Esophagus muscularis mucosa (tissue), 4 donors: ENCODE measurements around the gene CACNA1G. TPM values are rescaled to one million over a fixed set of nuclear protein-coding genes. Genes with fewer than 3 reads are reported as not detected.

Experiments
- DNase-seq: peaks from one replicate; pipeline ENCODE4 v3.0.0-alpha.2; 2017; ENCODE audit errors: extremely low spot score
- H3K27ac ChIP-seq, 4 donors: fragments of 200-600 bp; sonication (generic); replicated peaks in 1 of 4; 1 replicate in 3 of 4; 2 replicates in 1 of 4; pipeline ENCODE4 v1.5.1; 2016 to 2019; ENCODE audit warnings: mild to moderate bottlenecking in 1 of 4
- H3K27me3 ChIP-seq, 4 donors: fragments of 200-600 bp; sonication (generic); one replicate each; pipeline versions ENCODE4 v1.5.1 to v1.6.0; 2016 to 2019
- H3K36me3 ChIP-seq, 4 donors: fragments of 200-600 bp; sonication (generic); one replicate each; pipeline ENCODE4 v1.5.1; 2016 to 2019
- H3K4me1 ChIP-seq, 4 donors: fragments of 200-600 bp; sonication (generic); one replicate each; pipeline ENCODE4 v1.5.1; 2016 to 2019
- H3K4me3 ChIP-seq, 4 donors: fragments of 200-600 bp; sonication (generic); 1 replicate in 2 of 4; 2 replicates in 2 of 4; pipeline ENCODE4 v1.5.1; 2016 to 2019; ENCODE audit warnings: mild to moderate bottlenecking in 4 of 4, moderate library complexity in 1 of 4
- H3K9me3 ChIP-seq, 4 donors: fragments of 200-600 bp; sonication (generic); 1 replicate in 3 of 4; 2 replicates in 1 of 4; pipeline ENCODE4 v1.5.1; 2016 to 2019
- EP300 ChIP-seq: sonication (generic); formaldehyde crosslinking; IDR thresholded peaks from one replicate; pipeline ENCODE4 v1.6.1; 2017; ENCODE audit warnings: antibody characterized with exemption
- POLR2A ChIP-seq: fragments of 450-650 bp; IDR thresholded peaks from one replicate; pipeline ENCODE4 v1.6.1; 2017; ENCODE audit warnings: antibody characterized with exemption, moderate library complexity, mild to moderate bottlenecking, low read depth
- POLR2AphosphoS5 ChIP-seq, 2 donors: sonication (generic); formaldehyde crosslinking; IDR thresholded peaks; one replicate each; pipeline ENCODE4 v1.6.1; 2017; ENCODE audit warnings: antibody characterized with exemption in 2 of 2
- WGBS: methylation state at CpG from one replicate; pipeline ENCODE4 v1.1.5; 2018; 5-methylcytosine and 5-hydroxymethylcytosine counted together
- intact Hi-C: fragments of 100-400 bp; cut with DNase I; formaldehyde crosslinking; loops from one replicate; pipeline ENCODE4 v1.15.1; 2023
- total RNA-seq, 4 donors: library from RNA; depleted of rRNA; stranded (reverse); fragments of >200 nt; gene quantifications; one replicate each; pipeline versions ENCODE4 v1.1.0 to v1.2.1, GENCODE V29; 2016
- TF ChIP-seq, protein P1 (sequence below), 3 experiments: fragments of 200-600 bp in 2 of 3; fragments of 450-650 bp in 1 of 3; sonication (generic) in 2 of 3; IDR thresholded peaks; one replicate each; pipeline ENCODE4 v1.5.1; 2017 to 2019; ENCODE audit warnings: antibody characterized with exemption in 3 of 3, mild to moderate bottlenecking in 2 of 3, moderate library complexity in 1 of 3

CACNA1G gene
- total RNA-seq, 4 donors from 2014 or later, result 0.39 to 0.63 (median 0.50) TPM; not detected in 1

DNA sequence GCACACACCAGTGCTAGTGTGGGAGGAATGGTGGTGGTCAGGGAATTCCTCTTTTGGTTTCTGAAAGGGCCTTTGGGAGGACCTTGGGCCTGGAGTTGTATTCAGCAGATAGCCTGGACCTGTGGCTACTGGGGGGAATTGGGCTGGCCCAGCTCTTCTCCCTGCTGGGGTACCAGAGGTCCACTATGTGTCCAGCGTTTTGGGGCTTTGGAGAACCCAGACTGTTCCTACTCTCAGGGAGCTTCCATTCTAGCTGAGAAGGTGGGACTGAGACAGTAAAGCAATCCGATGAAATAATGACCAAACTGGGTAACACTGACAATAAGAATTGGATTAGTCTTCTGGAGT lies 25.6 kb upstream of the CACNA1G start:
- no peak overlapping the region for H3K27ac ChIP-seq
- H3K9me3 ChIP-seq, result no peaks in the 10 kb centered on the region

DNA sequence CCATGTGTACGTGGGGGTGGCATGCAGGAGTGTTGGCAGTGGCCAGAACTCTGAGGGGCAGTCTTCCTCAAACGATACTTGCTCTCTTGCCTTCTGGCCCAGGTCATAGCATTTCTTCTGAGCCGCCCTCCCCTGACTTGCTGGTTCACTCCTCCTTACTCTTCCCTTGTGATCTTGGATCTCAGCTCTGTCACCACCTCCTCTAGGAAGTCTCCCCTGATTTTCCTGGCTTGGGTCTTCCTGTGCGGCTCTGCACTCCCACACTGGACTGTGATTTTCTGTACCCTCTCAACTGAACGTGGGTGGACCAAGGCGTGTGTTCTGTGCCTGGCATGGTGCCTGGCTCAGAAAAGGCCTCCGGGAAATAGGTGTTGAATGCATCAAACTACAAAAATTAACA lies 25.1 kb upstream of the CACNA1G start:
- Histone ChIP-seq H3K4me3 (no peak overlapping the region), H3K9me3 (no peaks in the 10 kb centered on the region), H3K27ac (no peak overlapping the region), H3K36me3 (peaks cover 0 to 19% (median 0%) of the 10 kb centered on the region in 4 donors), H3K4me1 (peaks cover 18 to 27% (median 21%) of the 10 kb centered on the region in 4 donors), H3K27me3 (peaks cover 0 to 47% (median 29%) of the 10 kb centered on the region in 4 donors)
- TF ChIP-seq POLR2AphosphoS5 (IDR thresholded peaks at IDR 0.05) (no peak), EP300 (no peak)
- intact Hi-C loops, result no loop called here
- 89% methylated on average over 7 of the region's 7 CpGs for WGBS
- no peak for DNase-seq

More for the DNA sequence above, 25.6 kb upstream of the CACNA1G start:
- 83% methylated on average over 2 of the region's 2 CpGs for WGBS
- Histone ChIP-seq H3K4me1 (peaks cover 18 to 27% (median 21%) of the 10 kb centered on the region in 4 donors), H3K4me3 (no peak overlapping the region), H3K36me3 (peaks cover 0 to 19% (median 0%) of the 10 kb centered on the region in 4 donors), H3K27me3 (peaks cover 0 to 52% (median 29%) of the 10 kb centered on the region in 4 donors)
- intact Hi-C loops, result no loop called here
- no peak for DNase-seq
- TF ChIP-seq EP300 (no peak), POLR2AphosphoS5 (IDR thresholded peaks at IDR 0.05) (no peak), POLR2A (no peak)
- TF ChIP-seq, protein P1, sequence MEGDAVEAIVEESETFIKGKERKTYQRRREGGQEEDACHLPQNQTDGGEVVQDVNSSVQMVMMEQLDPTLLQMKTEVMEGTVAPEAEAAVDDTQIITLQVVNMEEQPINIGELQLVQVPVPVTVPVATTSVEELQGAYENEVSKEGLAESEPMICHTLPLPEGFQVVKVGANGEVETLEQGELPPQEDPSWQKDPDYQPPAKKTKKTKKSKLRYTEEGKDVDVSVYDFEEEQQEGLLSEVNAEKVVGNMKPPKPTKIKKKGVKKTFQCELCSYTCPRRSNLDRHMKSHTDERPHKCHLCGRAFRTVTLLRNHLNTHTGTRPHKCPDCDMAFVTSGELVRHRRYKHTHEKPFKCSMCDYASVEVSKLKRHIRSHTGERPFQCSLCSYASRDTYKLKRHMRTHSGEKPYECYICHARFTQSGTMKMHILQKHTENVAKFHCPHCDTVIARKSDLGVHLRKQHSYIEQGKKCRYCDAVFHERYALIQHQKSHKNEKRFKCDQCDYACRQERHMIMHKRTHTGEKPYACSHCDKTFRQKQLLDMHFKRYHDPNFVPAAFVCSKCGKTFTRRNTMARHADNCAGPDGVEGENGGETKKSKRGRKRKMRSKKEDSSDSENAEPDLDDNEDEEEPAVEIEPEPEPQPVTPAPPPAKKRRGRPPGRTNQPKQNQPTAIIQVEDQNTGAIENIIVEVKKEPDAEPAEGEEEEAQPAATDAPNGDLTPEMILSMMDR (IDR thresholded peaks at IDR 0.05), result no peak

DNA sequence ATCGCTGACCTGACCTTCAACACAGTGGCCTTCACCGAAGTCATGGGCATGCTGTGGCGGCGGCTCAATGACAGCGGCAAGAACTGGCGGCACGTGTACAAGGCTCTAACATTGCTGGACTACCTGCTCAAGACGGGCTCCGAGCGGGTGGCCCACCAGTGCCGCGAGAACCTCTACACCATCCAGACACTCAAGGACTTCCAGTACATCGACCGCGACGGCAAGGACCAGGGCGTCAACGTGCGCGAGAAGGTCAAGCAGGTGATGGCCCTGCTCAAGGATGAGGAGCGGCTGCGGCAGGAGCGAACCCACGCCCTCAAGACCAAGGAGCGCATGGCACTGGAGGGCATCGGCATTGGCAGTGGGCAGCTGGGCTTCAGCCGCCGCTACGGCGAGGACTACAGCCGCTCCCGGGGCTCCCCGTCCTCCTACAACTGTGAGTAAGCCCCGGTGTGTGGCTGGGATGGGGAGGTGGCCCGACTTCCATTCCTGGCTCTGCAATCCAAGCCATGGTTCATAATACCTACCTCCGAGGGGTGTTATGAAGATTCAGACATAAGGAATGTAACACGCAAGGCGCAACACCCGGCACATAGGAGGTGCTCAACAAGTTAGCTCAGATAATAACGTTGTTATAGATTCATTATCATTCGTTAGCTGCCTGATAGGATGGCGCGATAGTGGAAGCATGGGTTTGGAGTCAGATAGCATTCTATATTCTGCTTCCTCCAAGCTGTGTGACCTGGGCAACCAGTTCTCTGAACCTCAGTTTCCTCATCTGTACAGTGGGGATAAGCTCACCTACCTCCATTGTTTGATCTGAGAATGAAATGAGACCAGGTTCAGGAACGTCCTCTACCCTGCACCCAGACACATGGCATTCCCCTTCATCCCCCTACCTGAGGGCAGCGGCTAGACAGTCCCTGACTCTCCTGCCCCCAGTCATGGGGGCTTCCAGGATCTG lies 23.6 kb upstream of the CACNA1G start:
- Histone ChIP-seq H3K36me3 (peaks cover 0 to 19% (median 0%) of the 10 kb centered on the region in 4 donors), H3K27ac (no peak overlapping the region), H3K9me3 (no peaks in the 10 kb centered on the region), H3K4me1 (peaks cover 24 to 38% (median 32%) of the 10 kb centered on the region in 4 donors), H3K27me3 (peaks cover 0 to 31% (median 19%) of the 10 kb centered on the region in 4 donors), H3K4me3 (no peak overlapping the region)
- 94% methylated on average over 17 of the region's 45 CpGs for WGBS
- DNase-seq, result no peak
- intact Hi-C loops, result no loop called here
- TF ChIP-seq POLR2A (no peak), POLR2AphosphoS5 (IDR thresholded peaks at IDR 0.05) (no peak), EP300 (no peak)
- TF ChIP-seq, protein P1 (IDR thresholded peaks at IDR 0.05), result no peak

DNA sequence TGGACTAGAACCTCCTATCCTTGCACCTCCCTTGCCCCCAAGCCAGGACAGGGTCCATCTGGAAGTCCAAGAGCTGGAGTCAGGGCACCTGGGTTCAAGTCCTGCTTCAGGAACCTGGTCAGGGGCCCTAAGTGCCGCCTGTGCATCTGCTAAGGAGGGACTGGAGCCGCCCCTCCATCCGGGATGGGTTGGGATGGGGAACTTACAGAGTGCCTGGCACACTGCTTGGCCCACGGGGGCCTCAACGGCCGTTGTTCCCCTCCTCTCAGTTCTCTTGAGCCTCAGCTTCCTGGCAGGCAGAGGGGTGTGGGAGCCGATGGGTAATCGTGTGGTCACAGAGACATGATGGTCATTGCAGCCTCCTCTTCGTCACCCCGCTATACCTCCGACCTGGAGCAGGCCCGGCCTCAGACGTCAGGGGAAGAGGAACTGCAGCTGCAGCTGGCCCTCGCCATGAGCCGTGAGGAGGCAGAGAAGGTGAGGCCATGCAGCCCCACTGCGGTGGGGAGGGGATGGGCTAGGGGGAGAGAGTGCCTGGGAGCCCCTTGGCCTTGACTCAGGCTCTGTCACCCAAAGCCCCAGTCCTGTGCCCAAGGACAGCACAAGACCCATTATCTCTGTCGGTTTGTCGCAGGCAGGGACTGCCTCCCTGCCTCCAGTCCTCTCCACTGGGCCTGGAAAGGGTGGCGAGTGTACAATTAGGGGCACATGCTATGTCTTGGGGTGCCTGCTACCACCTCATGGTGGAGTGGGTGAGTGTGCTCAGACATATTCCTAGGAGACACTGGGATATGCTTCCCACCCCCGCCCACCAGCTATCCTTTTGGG lies 22.6 kb upstream of the CACNA1G start:
- Histone ChIP-seq H3K9me3 (no peaks in the 10 kb centered on the region), H3K27ac (no peak overlapping the region), H3K36me3 (peaks cover 0 to 19% (median 0%) of the 10 kb centered on the region in 4 donors), H3K4me1 (peaks cover 21 to 37% (median 32%) of the 10 kb centered on the region in 4 donors), H3K27me3 (peaks cover 0 to 22% (median 10%) of the 10 kb centered on the region in 4 donors), H3K4me3 (no peak overlapping the region)
- DNase-seq, result no peak
- 80% methylated on average over 14 of the region's 20 CpGs for WGBS
- TF ChIP-seq, protein P1 (IDR thresholded peaks at IDR 0.05), result no peak
- TF ChIP-seq POLR2AphosphoS5 (IDR thresholded peaks at IDR 0.05), result no peak
- no peak for TF ChIP-seq POLR2A
- TF ChIP-seq EP300, result no peak
- intact Hi-C loops, result no loop called here
